ENCODE data around the gene WDR70. TPM values are rescaled to one million over a fixed set of nuclear protein-coding genes. Genes with fewer than 3 reads are reported as not detected.

Gene WDR70
- total and polyA plus RNA-seq, 2 donors (not counting 3 experiments of a cell fraction or from before 2014, with no cell fraction given): 6.7 to 37.3 TPM

DNA sequence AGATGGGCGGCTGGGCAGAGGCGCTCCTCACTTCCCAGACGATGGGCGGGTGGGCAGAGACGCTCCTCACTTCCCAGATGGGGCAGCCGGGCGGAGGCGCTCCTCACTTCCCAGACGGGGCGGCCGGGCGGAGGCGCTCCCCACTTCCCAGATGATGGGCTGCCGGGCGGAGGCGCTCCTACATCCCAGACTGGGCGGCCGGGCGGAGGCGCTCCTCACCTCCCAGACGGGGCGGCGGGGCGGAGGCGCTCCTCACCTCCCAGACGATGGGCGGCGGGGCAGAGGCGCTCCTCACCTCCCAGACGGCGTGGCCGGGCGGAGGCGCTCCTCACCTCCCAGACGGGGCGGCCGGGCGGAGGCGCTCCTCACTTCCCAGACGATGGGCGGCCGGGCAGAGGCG is 140.2 kb downstream of the WDR70 start:
- dilution Hi-C loops (cut with MboI; ENCODE audit: extremely low pct_ligation_motif_present, low sequenced_read_pairs): no loop called here
- CTCF ChIA-PET: no interaction called here
- no peaks in the 10 kb centered on the region for H3K79me2 ChIP-seq (ENCODE audit: control insufficient read depth, insufficient read depth, low read length)

More for the DNA sequence above, 140.2 kb downstream of the WDR70 start:
- H3K9me1 ChIP-seq (replicated peaks; ENCODE audit: control insufficient read depth, extremely low read depth, insufficient read depth, low read length): no peaks in the 10 kb centered on the region
- no peak overlapping the region for H3K4me3 ChIP-seq (replicated peaks in 1 of 3; ENCODE audit: insufficient read depth in 1 of 3, low read depth in 1 of 3, low read length in 3 of 3)
- no peaks in the 10 kb centered on the region for H4K20me1 ChIP-seq (replicated peaks; ENCODE audit: control insufficient read depth, extremely low read depth, insufficient read depth, low read length)
- H3K27ac ChIP-seq (ENCODE audit: insufficient read depth, low read depth, low read length): no peak overlapping the region
- H3K9ac ChIP-seq (replicated peaks; ENCODE audit: extremely low read depth, insufficient read depth, low read length): no peak overlapping the region
- no TSS peak for BruUV-seq (replicated peaks)
- FAIRE-seq (no peak), DNase-seq (ENCODE audit: low read depth, low spot score) (no peak)
- intact Hi-C loops (cut with micrococcal nuclease): no loop called here
- TF ChIP-seq JUN (IDR thresholded peaks at IDR 0.05; ENCODE audit: borderline replicate concordance, insufficient read depth, insufficient read length, low read depth): no peak
- TF ChIP-seq GATA2 (IDR thresholded peaks at IDR 0.05; ENCODE audit: insufficient read depth, insufficient read length, low read depth, low read length): no peak
- TF ChIP-seq CTCF (IDR thresholded peaks at IDR 0.05; ENCODE audit: extremely low read depth in 1 of 2, insufficient read depth in 1 of 2, low read depth in 1 of 2, low read length in 2 of 2): no peak
- no peak for TF ChIP-seq MYC (IDR thresholded peaks at IDR 0.05; ENCODE audit: low read depth, low read length)
- no peak for TF ChIP-seq FOS (IDR thresholded peaks at IDR 0.05; ENCODE audit: borderline replicate concordance, insufficient read depth, low read length)
- no peak for TF ChIP-seq POLR2AphosphoS5 (IDR thresholded peaks at IDR 0.05; ENCODE audit: insufficient read depth, low read depth, low read length)
- no peak for TF ChIP-seq POLR2A (IDR thresholded peaks at IDR 0.05; ENCODE audit: low read depth, low read length)
- TF ChIP-seq EZH2 (IDR thresholded peaks at IDR 0.05; ENCODE audit: borderline replicate concordance, low read depth, low read length, severe bottlenecking): no peak
- TF ChIP-seq MAX (IDR thresholded peaks at IDR 0.05; ENCODE audit: insufficient read depth, insufficient read length): no peak
- H3K36me3 ChIP-seq (ENCODE audit: control insufficient read depth in 2 of 2, extremely low read depth in 1 of 2, insufficient read depth in 2 of 2, low read length in 2 of 2): no peaks in the 10 kb centered on the region
- H3K4me1 ChIP-seq (ENCODE audit: control insufficient read depth, extremely low read depth, insufficient read depth, low read length): no peaks in the 10 kb centered on the region
- H3K4me2 ChIP-seq (ENCODE audit: insufficient read depth, low read length): no peak overlapping the region
- no peaks in the 10 kb centered on the region for H3K9me3 ChIP-seq (replicated peaks; ENCODE audit: control insufficient read depth, insufficient read depth, low read length)
- POLR2A ChIA-PET: no interaction called here
- H3K27me3 ChIP-seq (ENCODE audit: control insufficient read depth in 2 of 2, insufficient read depth in 2 of 2, low read length in 2 of 2): no peaks in the 10 kb centered on the region
- H2AFZ ChIP-seq (ENCODE audit: low read depth, low read length): no peak overlapping the region
